HepG2 (cell line): ENCODE measurements around the gene HIC1. TPM values are rescaled to one million over a fixed set of nuclear protein-coding genes. Genes with fewer than 3 reads are reported as not detected.

Source experiments
- BRD4 ChIP-seq: sonication (generic); formaldehyde crosslinking; IDR thresholded peaks from 2 replicates; pipeline ENCODE4 v1.4.0; 2020; ENCODE audit warnings: missing genetic modification reagents
- ISX ChIP-seq: sonication (generic); formaldehyde crosslinking; conservative IDR thresholded peaks from 2 replicates; pipeline ENCODE4 v1.5.0; 2020; ENCODE audit warnings: missing genetic modification reagents
- PRDM4 ChIP-seq: sonication (generic); formaldehyde crosslinking; IDR thresholded peaks from 2 replicates; pipeline ENCODE4 v1.9.0; 2021; ENCODE audit warnings: missing genetic modification reagents, borderline replicate concordance
- RAD21 ChIP-seq: fragments of 450-650 bp; formaldehyde crosslinking; IDR thresholded peaks from 2 replicates; pipeline ENCODE4 v1.5.0; 2020; ENCODE audit warnings: mild to moderate bottlenecking
- STAT6 ChIP-seq: sonication (generic); formaldehyde crosslinking; IDR thresholded peaks from 2 replicates; pipeline ENCODE4 v1.4.0; 2020; ENCODE audit warnings: missing genetic modification reagents, mild to moderate bottlenecking, borderline replicate concordance
- ZBTB10 ChIP-seq: sonication (generic); formaldehyde crosslinking; IDR thresholded peaks from 2 replicates; pipeline ENCODE4 v1.4.0; 2020; ENCODE audit warnings: missing genetic modification reagents, borderline replicate concordance
- ZNF260 ChIP-seq: sonication (generic); formaldehyde crosslinking; IDR thresholded peaks from 2 replicates; pipeline ENCODE4 v1.4.0; 2020; ENCODE audit warnings: missing genetic modification reagents, low read depth, mild to moderate bottlenecking, borderline replicate concordance
- ZNF317 ChIP-seq: sonication (generic); formaldehyde crosslinking; IDR thresholded peaks from 2 replicates; pipeline ENCODE4 v1.5.0; 2020; ENCODE audit warnings: mild to moderate bottlenecking, missing genetic modification reagents
- ZNF687 ChIP-seq: sonication (generic); formaldehyde crosslinking; IDR thresholded peaks from 2 replicates; pipeline ENCODE4 v1.5.1; 2020; ENCODE audit warnings: mild to moderate bottlenecking, missing genetic modification reagents, moderate library complexity
- ZNF749 ChIP-seq: sonication (generic); formaldehyde crosslinking; IDR thresholded peaks from 2 replicates; pipeline ENCODE4 v1.8.0; 2022; ENCODE audit warnings: mild to moderate bottlenecking, missing genetic modification reagents, moderate library complexity, borderline replicate concordance
- ZNF761 ChIP-seq: sonication (generic); formaldehyde crosslinking; conservative IDR thresholded peaks from 2 replicates; pipeline ENCODE4 v1.4.0; 2020; ENCODE audit warnings: mild to moderate bottlenecking, missing genetic modification reagents
- ZNF776 ChIP-seq: sonication (generic); formaldehyde crosslinking; IDR thresholded peaks from 2 replicates; pipeline ENCODE4 v1.4.0; 2020; ENCODE audit warnings: mild to moderate bottlenecking, missing genetic modification reagents
- polyA plus RNA-seq, 8 experiments: library from polyadenylated mRNA; depleted of rRNA in 3 of 8; stranded (reverse) in 7 of 8; unstranded in 1 of 8; fragments of >200 nt; fragmentation: Illumina TruSeq in 4 of 8; extraction: Trizol in 4 of 8; gene quantifications; 2 replicates each; pipeline versions ENCODE4 v1.2.1 to v1.2.3, GENCODE V29; 2011 to 2016; ENCODE audit warnings: low read depth in 4 of 8, missing spikeins in 1 of 8, mixed read lengths in 1 of 8; ENCODE audit not compliant: insufficient read depth in 1 of 8
- total RNA-seq, 5 experiments: library from RNA; depleted of rRNA; stranded (reverse); fragments of >200 nt; fragmentation: Illumina TruSeq; extraction: Trizol; gene quantifications; 2 replicates each; pipeline ENCODE4 v1.2.3, GENCODE V29; 2016; ENCODE audit warnings: low read depth in 1 of 5

Gene HIC1
- total and polyA plus RNA-seq, 2 of the 13 experiments (the other 11 are each of a cell fraction or from before 2014, with no cell fraction given): 0.04 to 0.31 TPM

- TF ChIP-seq STAT6 (CRISPR knock-in tag) (0 out of 2 replicates have a peak, but pooled peaks have one; percentile 50), ZNF687 (CRISPR knock-in tag) (peak; percentile 86), ZNF260 (CRISPR knock-in tag) (no peak), ISX (CRISPR knock-in tag) (no peak), ZNF761 (CRISPR knock-in tag) (no peak), RAD21 (CRISPR knock-in tag) (0 out of 2 replicates have a peak, but pooled peaks have one; percentile 22), ZNF749 (CRISPR knock-in tag) (peak; percentile 77; the same call in 1 of the 2 replicates), ZNF776 (CRISPR knock-in tag) (peak; percentile 94; the same call in 1 of the 2 replicates), ZNF317 (peak; percentile 56; the same call in 1 of the 2 replicates), ZBTB10 (CRISPR knock-in tag) (no peak), PRDM4 (CRISPR knock-in tag) (no peak), BRD4 (CRISPR knock-in tag) (no peak)
These were observed 24.8 kb upstream of the HIC1 start, which contains the start of gene DPH1 (continued) for GRCh38 chr17:2029911-2030778.
